ENCODE results near the gene TBCD.

TBCD gene

DNA sequence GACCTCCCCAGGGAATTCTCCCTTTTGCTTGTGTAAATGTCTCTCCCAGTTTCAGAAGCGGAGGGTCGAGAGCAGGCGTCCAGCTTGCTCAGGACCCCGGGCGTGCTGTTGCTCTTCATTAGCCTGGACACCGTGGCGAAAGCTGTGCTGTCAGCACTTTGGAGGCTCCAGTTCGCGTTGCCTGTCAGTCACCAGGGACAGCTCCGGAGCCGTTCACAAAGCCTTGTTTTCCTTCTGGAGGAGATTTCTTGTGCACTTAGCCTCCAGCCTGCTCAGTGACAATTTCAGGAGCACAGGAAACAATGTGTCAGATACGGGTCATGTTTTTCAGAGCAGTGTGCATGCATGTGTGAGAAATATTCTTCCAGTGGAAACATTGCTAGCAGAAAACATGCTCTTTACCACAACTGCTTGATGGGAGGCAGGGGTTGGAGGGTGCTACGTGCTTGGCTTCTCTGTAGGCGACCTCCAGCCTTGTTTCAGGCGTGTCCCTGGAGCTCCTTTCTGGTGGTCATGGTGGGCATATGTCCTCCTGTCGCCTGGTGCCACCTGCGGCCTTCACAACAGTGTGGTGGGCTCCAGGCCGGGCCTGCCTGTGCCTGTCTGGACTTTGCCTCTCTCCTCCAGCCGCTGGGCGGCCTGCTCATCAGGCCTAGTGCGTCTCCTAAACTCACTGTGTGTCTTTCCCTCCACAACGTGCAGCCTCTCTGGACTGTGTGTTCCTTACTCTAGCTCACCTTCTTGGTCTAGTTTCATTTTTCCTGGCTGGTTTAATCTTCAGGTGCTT lies 59.0 kb downstream of the TBCD start:
- no peak for DNase-seq (ENCODE audit: low spot score)

DNA sequence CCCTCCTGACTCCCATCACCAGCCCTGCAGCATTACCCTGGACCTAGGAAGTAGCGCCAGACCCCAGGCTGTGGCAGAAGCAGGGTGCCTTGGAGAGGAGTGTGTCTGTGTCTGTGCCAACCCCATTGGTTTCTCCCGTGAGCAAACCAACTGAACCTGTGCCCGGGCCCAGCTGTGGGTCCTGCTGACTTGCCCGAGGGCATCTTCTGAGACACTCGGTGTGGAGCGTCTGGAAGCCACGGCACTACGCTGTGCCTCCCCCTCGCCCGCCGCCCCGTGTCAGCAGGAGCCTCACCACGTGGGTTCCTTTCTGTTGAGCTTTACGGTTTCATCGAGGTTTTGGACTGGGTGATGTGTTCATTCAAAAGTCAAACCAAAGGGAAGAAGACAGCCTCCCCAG lies 60.2 kb downstream of the TBCD start:
- DNase-seq (ENCODE audit: low spot score): no peak

DNA sequence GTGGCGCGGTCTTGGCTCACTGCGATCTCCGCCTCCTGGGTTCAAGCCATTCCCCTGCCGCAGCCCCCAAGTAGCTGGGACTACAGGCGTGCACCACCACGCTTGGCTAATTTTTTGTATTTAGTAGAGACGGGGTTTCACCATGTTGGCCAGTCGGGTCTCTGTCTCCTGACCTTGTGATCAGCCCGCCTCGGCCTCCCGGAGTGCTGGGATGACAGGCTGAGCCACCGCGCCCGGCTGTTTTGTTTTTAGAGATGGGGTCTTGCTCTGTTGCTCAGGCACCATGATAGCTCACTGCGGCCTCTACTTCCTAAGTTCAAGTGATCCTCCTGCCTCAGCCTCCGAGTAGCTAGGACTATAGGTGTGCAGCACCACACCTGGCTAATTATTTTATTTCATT lies 60.7 kb downstream of the TBCD start:
- DNase-seq (ENCODE audit: low spot score): no peak

- no peak for DNase-seq (ENCODE audit: low spot score)
These were observed 61.6 kb downstream of the TBCD start for GRCh38 chr17:82813299-82814051.

DNA sequence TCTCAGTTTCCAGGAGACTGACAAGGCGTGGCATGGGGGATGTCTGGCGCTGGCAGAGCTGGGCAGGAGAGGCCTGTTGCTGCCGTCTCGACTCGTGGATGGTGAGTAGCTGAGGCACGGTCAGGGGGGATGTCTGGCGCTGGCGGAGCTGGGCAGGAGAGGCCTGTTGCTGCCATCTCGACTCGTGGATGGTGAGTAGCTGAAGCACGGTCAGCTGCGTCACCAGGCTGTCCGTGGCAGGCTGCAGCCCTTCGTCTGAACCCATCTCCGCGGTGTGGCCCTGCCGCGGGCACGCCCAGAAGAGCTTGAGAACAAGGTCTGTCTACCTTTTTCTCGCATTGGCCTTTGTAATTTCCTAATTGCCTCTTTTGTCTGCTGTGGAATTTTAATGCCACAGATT lies 63.0 kb downstream of the TBCD start:
- no peak for DNase-seq (ENCODE audit: low spot score)

GRCh38 chr17:82815354-82815753 lies 63.5 kb downstream of the TBCD start:
- DNase-seq (ENCODE audit: low spot score): no peak

- DNase-seq (ENCODE audit: low spot score): no peak
These were observed 64.0 kb downstream of the TBCD start for GRCh38 chr17:82815790-82816305.

- DNase-seq (ENCODE audit: low spot score): no peak
These were observed 64.5 kb downstream of the TBCD start for GRCh38 chr17:82816358-82816757.

GRCh38 chr17:82817947-82818346 lies 66.1 kb downstream of the TBCD start:
- DNase-seq (ENCODE audit: low spot score): no peak

- DNase-seq (ENCODE audit: low spot score): no peak
These were observed 68.7 kb downstream of the TBCD start for GRCh38 chr17:82820278-82821251.

DNA sequence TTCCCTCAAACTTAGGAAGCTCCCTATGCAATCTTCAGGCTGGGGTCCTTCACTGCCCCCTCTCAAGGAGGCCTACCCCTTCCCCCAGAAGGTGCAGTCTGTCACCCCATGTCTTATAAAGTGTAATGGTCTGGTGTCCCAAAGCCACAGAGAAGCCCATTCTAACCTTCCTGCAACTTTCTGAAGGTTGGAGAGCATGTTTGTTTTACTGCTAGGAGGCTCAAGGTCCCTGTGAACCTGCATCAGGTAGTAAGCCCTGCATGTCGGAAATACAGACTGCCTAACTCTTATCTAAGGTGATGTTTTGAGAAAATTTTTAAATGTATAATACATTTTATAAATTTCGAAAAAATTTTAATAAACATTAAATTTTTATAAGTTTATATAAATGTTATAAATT lies 69.7 kb downstream of the TBCD start:
- DNase-seq (ENCODE audit: low spot score): no peak

- no peak for DNase-seq (ENCODE audit: low spot score)
These were observed 70.4 kb downstream of the TBCD start for GRCh38 chr17:82822281-82822680.

DNA sequence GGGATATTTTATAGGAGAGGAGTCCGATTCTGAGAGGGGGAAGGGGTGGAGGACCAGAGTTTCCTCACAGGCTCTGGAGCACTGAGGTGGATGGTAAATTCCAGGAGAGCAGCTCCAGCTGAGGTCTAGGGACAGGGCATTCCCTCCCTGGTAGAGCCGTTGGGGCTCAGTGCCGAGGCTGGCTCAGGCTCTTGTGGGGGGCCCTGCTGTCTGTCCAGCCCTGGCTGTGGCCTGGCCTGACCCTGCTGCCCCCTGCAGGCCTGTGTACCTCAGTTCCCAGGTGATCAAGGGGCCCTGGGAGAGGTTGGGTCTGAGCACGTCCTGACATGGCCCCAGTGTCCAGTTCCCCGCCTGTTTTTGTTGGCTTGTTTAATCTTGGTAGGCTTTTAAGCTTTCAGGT lies 71.1 kb downstream of the TBCD start:
- no peak for DNase-seq (ENCODE audit: low spot score)

DNA sequence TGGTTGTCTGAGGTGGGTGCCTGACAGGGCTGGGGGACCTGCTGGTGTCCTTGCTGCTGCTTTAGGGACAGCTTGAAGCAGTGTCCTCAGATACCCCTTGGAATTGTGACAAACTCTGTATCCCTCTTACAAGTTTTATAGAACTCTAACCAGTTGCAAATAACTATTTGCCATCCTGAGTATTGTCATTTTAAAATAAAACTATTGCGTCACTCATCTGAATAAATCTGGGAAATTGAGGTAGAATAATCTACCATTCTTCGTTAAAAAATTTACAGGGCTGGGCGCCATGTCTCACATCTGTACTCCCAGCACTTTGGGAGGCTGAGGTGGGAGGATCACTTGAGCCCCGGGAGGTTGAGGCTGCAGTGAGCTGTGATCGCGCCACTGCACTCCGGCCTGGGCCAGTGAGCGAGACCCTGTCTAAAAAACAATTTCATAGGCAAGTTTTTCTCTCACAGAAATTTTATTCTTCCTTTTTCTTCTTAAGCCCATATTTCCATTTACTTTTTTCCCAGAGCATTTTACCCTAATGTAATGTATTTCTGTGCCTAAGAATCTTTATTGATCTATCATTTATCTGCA lies 73.8 kb downstream of the TBCD start:
- no peak for DNase-seq (ENCODE audit: low spot score)

DNA sequence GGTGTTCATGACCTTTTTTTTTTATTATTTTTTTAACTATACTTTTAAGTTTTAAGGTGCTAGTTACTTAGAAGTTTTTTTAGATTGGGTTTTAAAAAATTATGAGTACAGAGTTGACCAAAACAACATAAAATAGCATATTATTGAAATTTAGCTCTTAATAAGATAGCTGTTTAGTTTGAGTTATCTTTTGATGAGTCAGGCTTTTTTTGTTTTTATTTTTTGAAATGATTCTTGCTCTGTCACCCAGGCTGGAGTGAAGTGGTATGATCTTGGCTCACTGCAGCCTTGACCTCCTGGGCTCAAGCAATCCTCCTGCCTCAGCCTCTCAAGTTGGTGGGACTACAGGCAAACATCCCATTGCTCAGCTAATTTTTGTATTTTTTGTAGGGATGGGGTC lies 74.3 kb downstream of the TBCD start:
- no peak for DNase-seq (ENCODE audit: low spot score)

DNA sequence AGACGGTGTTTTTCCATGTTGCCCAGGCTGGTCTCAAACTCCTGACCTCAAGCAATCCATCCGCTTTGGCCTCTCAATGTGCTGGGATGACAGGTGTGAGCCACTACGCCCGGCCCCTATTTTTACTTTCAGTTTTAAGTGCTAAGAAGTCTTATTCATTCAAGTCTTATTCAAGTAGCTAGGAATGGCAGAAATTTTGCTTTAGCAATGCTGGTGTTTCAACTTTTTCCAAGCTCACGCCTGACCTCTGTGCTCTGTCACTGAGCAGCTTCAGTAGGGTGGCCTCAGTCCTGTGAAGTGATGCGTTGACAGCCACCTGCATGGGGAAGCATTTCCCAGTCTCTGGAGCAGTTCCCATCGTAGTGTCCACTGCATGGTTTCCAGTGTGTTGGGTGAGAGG lies 75.1 kb downstream of the TBCD start:
- no peak for DNase-seq (ENCODE audit: low spot score)

- DNase-seq (ENCODE audit: low spot score): no peak
These were observed 77.1 kb downstream of the TBCD start for GRCh38 chr17:82828875-82829487.

DNA sequence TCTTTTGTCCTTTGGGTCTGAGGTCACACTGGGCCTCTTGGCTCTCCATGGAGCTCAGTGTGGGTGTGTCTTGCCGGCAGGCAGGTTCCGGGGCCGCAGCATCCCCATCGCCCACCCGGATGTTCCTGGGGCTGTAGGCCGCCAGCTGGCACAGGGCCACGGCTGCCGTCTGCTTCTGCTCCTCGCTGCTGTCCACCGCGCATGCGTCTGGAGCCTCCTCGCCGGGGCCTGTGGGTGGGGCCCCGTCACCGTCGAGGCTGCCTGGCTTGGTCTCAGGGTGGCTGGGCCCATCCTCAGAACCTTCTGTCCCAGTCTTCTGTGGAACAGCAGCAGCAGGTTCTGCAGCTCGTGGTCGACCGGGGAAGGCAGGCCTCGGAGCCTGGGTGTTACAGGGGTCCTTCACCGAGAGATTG lies 78.4 kb downstream of the TBCD start:
- DNase-seq (ENCODE audit: low spot score): no peak

GRCh38 chr17:82831041-82831817 lies 79.4 kb downstream of the TBCD start:
- no peak for DNase-seq (ENCODE audit: low spot score)

DNA sequence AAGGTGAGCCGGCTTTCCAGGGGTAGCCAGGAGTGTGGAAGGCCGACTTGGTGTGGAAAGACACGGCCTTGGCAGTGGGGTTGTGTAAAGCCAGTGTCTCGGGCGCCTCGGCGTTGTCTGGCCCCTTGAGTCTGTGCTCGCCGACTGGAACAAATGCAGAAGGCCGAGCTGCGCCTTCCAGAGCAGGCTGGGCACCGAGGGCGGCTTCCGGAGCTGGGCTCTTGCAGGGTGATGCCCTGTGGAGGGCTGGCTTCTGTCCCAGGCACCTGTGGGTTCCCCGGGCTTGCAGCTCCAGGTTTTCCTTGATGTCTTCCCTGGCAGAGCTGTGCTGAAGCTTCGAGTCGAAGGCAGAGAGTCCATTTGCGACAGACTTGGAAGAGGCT lies 79.9 kb downstream of the TBCD start:
- no peak for DNase-seq (ENCODE audit: low spot score)

GRCh38 chr17:82832411-82832810 lies 80.5 kb downstream of the TBCD start:
- DNase-seq (ENCODE audit: low spot score): no peak

Data from COLO829 (cell line).